HepG2 (cell line): ENCODE measurements around the gene RBP4. TPM values are rescaled to one million over a fixed set of nuclear protein-coding genes. Genes with fewer than 3 reads are reported as not detected.

Experiments
- ATAC-seq: fragments of 200-7000 bp; cut with Tn5 transposase; 3 replicates; pipeline ENCODE4 v1.9.1; 2020; ENCODE audit warnings: mild to moderate bottlenecking, moderate library complexity
- BruUV-seq: library from RNA; stranded (reverse); fragments of 400-500 nt; replicated peaks from 2 replicates; lab custom pipeline; 2021; lab: Mats Ljungman, UMichigan
- CTCF ChIA-PET: fragments of 300-600 bp; formaldehyde crosslinking; extraction: SDS; loops from one replicate; lab custom pipeline; 2021; ENCODE audit warnings: low total read pairs, inconsistent platforms, low intra/inter-chr PET ratio; lab: Yijun Ruan, JAX
- POLR2A ChIA-PET: fragments of 350-600 bp; sonication (Branson Sonifier 250); formaldehyde crosslinking; loops from one replicate; lab custom pipeline; 2020; ENCODE audit warnings: antibody characterized with exemption, inconsistent platforms; lab: Yijun Ruan, JAX
- DNase-seq: peaks from one replicate; pipeline ENCODE4 v3.0.0-alpha.2; 2015; ENCODE audit warnings: low spot score
- FAIRE-seq: peaks from 3 replicates; lab custom pipeline; 2011; peaks lifted over from hg19 to GRCh38; lab: Jason Lieb, UNC
- H2AFZ ChIP-seq: one replicate; pipeline ENCODE4 v1.6.1; 2011; ENCODE audit warnings: low read length, inconsistent platforms
- H3K27ac ChIP-seq: fragments of 300-600 bp; 3 replicates; pipeline ENCODE4 v1.8.0; 2011; ENCODE audit warnings: mixed run types, mild to moderate bottlenecking, mixed read lengths, low read length, inconsistent platforms; ENCODE audit not compliant: insufficient read depth; ENCODE audit errors: extremely low read length
- H3K27me3 ChIP-seq, 2 experiments: fragments of 200-600 bp in 1 of 2; 2 replicates in 1 of 2; 3 replicates in 1 of 2; pipeline versions ENCODE4 v1.6.0 to v1.8.0; 2011; ENCODE audit warnings: low read length in 2 of 2, mild to moderate bottlenecking in 2 of 2, moderate library complexity in 2 of 2, inconsistent platforms in 1 of 2; ENCODE audit not compliant: insufficient read depth in 2 of 2, control insufficient read depth in 1 of 2
- H3K36me3 ChIP-seq, 2 experiments: fragments of 200-600 bp in 1 of 2; replicated peaks in 1 of 2; 2 replicates in 1 of 2; 3 replicates in 1 of 2; pipeline versions ENCODE4 v1.5.1 to v1.8.0; 2011; ENCODE audit warnings: low read length in 2 of 2, inconsistent platforms in 1 of 2; ENCODE audit not compliant: insufficient read depth in 2 of 2, control insufficient read depth in 1 of 2
- H3K4me1 ChIP-seq: 2 replicates; pipeline ENCODE4 v1.5.1; 2012; ENCODE audit warnings: low read length, inconsistent platforms; ENCODE audit not compliant: insufficient read depth
- H3K4me2 ChIP-seq: 2 replicates; pipeline ENCODE4 v1.6.0; 2011; ENCODE audit warnings: low read depth, low read length, inconsistent platforms
- H3K4me3 ChIP-seq, 3 experiments: fragments of 200-600 bp in 1 of 3; sonication (generic), shearing (Covaris generic) in 1 of 3; replicated peaks in 1 of 3; 2 replicates each; pipeline ENCODE4 v1.5.1; 2011 to 2016; ENCODE audit warnings: low read length in 3 of 3, inconsistent platforms in 2 of 3, low read depth in 2 of 3, mild to moderate bottlenecking in 2 of 3, control low read depth in 1 of 3, mixed read lengths in 1 of 3; ENCODE audit not compliant: insufficient read depth in 1 of 3
- H3K79me2 ChIP-seq: one replicate; pipeline ENCODE4 v1.6.1; 2011; ENCODE audit warnings: low read length, inconsistent platforms; ENCODE audit not compliant: insufficient read depth
- H3K9ac ChIP-seq: 2 replicates; pipeline ENCODE4 v1.6.0; 2011; ENCODE audit warnings: mild to moderate bottlenecking, low read depth, low read length, inconsistent platforms; ENCODE audit not compliant: insufficient read depth
- H3K9me3 ChIP-seq: 2 replicates; pipeline ENCODE4 v1.5.1; 2012; ENCODE audit warnings: mild to moderate bottlenecking, low read length
- H4K20me1 ChIP-seq: 2 replicates; pipeline ENCODE4 v1.6.0; 2011; ENCODE audit warnings: inconsistent platforms, mild to moderate bottlenecking, low read length, moderate library complexity; ENCODE audit not compliant: insufficient read depth
- DNMT3B ChIP-seq: conservative IDR thresholded peaks from 2 replicates; pipeline ENCODE4 v1.6.1; 2016; ENCODE audit warnings: missing biosample characterization, control low read depth
- HNRNPL ChIP-seq: fragments of 200-400 bp; formaldehyde crosslinking; IDR thresholded peaks from 2 replicates; pipeline ENCODE4 v1.6.1; 2017; ENCODE audit warnings: mild to moderate bottlenecking, low read depth, low read length
- KMT2B ChIP-seq: IDR thresholded peaks from 2 replicates; pipeline ENCODE4 v1.6.1; 2016; ENCODE audit warnings: missing genetic modification reagents, missing compliant biosample characterization
- NFRKB ChIP-seq: fragments of 450-650 bp; IDR thresholded peaks from 2 replicates; pipeline ENCODE4 v1.6.1; 2017
- PAF1 ChIP-seq: IDR thresholded peaks from 2 replicates; pipeline ENCODE4 v1.6.1; 2016; ENCODE audit warnings: missing genetic modification reagents, missing compliant biosample characterization
- POLR2G ChIP-seq: fragments of 200-400 bp; formaldehyde crosslinking; IDR thresholded peaks from 2 replicates; pipeline ENCODE4 v1.6.1; 2018; ENCODE audit warnings: mild to moderate bottlenecking, low read depth, low read length, moderate library complexity
- SALL1 ChIP-seq: sonication (generic); formaldehyde crosslinking; IDR thresholded peaks from 2 replicates; pipeline ENCODE4 v1.8.0; 2022; ENCODE audit warnings: mild to moderate bottlenecking, missing genetic modification reagents
- SSRP1 ChIP-seq: IDR thresholded peaks from 2 replicates; pipeline ENCODE4 v1.6.1; 2016; ENCODE audit warnings: control low read depth
- ZMAT3 ChIP-seq: sonication (generic); formaldehyde crosslinking; conservative IDR thresholded peaks from 2 replicates; pipeline ENCODE4 v1.7.0; 2021; ENCODE audit warnings: missing genetic modification reagents
- whole genome bisulfite sequencing: methylation state at CpG from one replicate; pipeline ENCODE4 v1.1.6; 2017; ENCODE audit warnings: low lambda C conversion rate; 5-methylcytosine and 5-hydroxymethylcytosine counted together
- in situ Hi-C: cut with HindIII; loops from 2 replicates; pipeline ENCODE4 v1.10.0; 2017; ENCODE audit warnings: low pct_unique_long_range_greater_than_20kb; ENCODE audit not compliant: extremely low pct_ligation_motif_present
- intact Hi-C: fragments of 100-400 bp; cut with micrococcal nuclease; formaldehyde crosslinking; loops from one replicate; pipeline ENCODE4 v1.10.0; 2022; ENCODE audit not compliant: unreplicated experiment
- polyA plus RNA-seq, 8 experiments: library from polyadenylated mRNA; depleted of rRNA in 3 of 8; stranded (reverse) in 7 of 8; unstranded in 1 of 8; fragments of >200 nt; fragmentation: Illumina TruSeq in 4 of 8; extraction: Trizol in 4 of 8; gene quantifications; 2 replicates each; pipeline versions ENCODE4 v1.2.1 to v1.2.3, GENCODE V29; 2011 to 2016; ENCODE audit warnings: low read depth in 4 of 8, missing spikeins in 1 of 8, mixed read lengths in 1 of 8; ENCODE audit not compliant: insufficient read depth in 1 of 8
- total RNA-seq, 5 experiments: library from RNA; depleted of rRNA; stranded (reverse); fragments of >200 nt; fragmentation: Illumina TruSeq; extraction: Trizol; gene quantifications; 2 replicates each; pipeline ENCODE4 v1.2.3, GENCODE V29; 2016; ENCODE audit warnings: low read depth in 1 of 5
- TF ChIP-seq, protein P1 (sequence below): sonication (generic); formaldehyde crosslinking; IDR thresholded peaks from 2 replicates; pipeline ENCODE4 v1.9.0; 2022; ENCODE audit warnings: low read depth, missing genetic modification reagents
- TF ChIP-seq, protein P2 (sequence below): sonication (generic); formaldehyde crosslinking; IDR thresholded peaks from 2 replicates; pipeline ENCODE4 v1.4.0; 2020; ENCODE audit warnings: low read depth, mild to moderate bottlenecking, missing genetic modification reagents

Gene RBP4
- total and polyA plus RNA-seq, 2 of the 13 experiments (the other 11 are each of a cell fraction or from before 2014, with no cell fraction given), result 642 to 931 TPM

DNA sequence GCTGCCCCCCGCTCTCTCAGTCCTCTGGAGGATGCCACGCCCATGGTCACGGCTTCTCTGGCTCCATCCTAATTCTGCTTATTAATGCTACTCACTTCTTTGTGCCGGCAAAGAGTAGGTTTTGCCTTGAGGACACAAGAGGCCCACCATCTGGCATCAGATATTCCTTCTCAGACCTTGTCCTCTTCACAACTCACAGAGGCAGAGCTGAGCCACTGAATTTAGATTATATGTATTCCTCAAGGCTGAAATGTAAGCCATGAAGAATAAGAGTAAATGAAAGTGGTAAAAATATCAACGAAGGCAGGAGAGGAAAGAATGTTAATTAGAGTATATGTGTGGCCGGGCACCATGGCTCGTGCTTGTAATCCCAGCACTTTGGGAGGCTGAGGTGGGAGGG is 6.5 kb downstream of the RBP4 start:
- in situ Hi-C loops (no loop called here), intact Hi-C loops (loop anchor here (10.0 kb wide), 1 partner anchor 50 kb away; no protein-coding TSS in a partner anchor)
- FAIRE-seq (no peak), ATAC-seq (no peak), DNase-seq (no peak)
- Histone ChIP-seq H3K27ac (no peak overlapping the region), H4K20me1 (peaks cover 88% of the 10 kb centered on the region), H3K27me3 (no peaks in the 10 kb centered on the region; a peak in 1 of 5 replicates), H3K4me2 (no peak overlapping the region), H3K79me2 (peaks cover 18% of the 10 kb centered on the region), H2AFZ (no peak overlapping the region), H3K9ac (no peak overlapping the region), H3K4me1 (peaks cover 62% of the 10 kb centered on the region), H3K4me3 (no peak overlapping the region), H3K9me3 (no peaks in the 10 kb centered on the region), H3K36me3 (peaks cover 16 to 55% of the 10 kb centered on the region in 2 experiments)
- no TSS peak for BruUV-seq
- TF ChIP-seq NFRKB (no peak), SALL1 (CRISPR knock-in tag) (no peak; the same call in 1 of the 2 replicates), ZMAT3 (CRISPR knock-in tag) (no peak), SSRP1 (CRISPR knock-in tag) (peak; percentile 78), KMT2B (CRISPR knock-in tag) (no peak), HNRNPL (no peak), DNMT3B (CRISPR knock-in tag) (no peak), POLR2G (peak; percentile 34; the same call in 1 of the 2 replicates), PAF1 (peak; percentile 85; the same call in 1 of the 2 replicates)
- TF ChIP-seq, protein P1, sequence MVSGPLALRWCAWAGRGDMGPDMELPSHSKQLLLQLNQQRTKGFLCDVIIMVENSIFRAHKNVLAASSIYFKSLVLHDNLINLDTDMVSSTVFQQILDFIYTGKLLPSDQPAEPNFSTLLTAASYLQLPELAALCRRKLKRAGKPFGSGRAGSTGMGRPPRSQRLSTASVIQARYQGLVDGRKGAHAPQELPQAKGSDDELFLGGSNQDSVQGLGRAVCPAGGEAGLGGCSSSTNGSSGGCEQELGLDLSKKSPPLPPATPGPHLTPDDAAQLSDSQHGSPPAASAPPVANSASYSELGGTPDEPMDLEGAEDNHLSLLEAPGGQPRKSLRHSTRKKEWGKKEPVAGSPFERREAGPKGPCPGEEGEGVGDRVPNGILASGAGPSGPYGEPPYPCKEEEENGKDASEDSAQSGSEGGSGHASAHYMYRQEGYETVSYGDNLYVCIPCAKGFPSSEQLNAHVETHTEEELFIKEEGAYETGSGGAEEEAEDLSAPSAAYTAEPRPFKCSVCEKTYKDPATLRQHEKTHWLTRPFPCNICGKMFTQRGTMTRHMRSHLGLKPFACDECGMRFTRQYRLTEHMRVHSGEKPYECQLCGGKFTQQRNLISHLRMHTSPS (CRISPR knock-in tag), result no peak
- TF ChIP-seq, protein P2, sequence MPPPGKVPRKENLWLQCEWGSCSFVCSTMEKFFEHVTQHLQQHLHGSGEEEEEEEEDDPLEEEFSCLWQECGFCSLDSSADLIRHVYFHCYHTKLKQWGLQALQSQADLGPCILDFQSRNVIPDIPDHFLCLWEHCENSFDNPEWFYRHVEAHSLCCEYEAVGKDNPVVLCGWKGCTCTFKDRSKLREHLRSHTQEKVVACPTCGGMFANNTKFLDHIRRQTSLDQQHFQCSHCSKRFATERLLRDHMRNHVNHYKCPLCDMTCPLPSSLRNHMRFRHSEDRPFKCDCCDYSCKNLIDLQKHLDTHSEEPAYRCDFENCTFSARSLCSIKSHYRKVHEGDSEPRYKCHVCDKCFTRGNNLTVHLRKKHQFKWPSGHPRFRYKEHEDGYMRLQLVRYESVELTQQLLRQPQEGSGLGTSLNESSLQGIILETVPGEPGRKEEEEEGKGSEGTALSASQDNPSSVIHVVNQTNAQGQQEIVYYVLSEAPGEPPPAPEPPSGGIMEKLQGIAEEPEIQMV (CRISPR knock-in tag), result no peak
- ChIA-PET POLR2A (interaction anchor here (1.3 kb wide), 1 partner anchor 52 kb away, joined by 3 read pairs; no protein-coding TSS in a partner anchor), CTCF (no interaction called here)
- WGBS, result 92% methylated on average over 7 of the region's 7 CpGs
